HPDE6-E6E7 (cell line): ENCODE results near the gene ADSS1.

Experiments
- DNase-seq: peaks from one replicate; pipeline ENCODE4 v3.0.0; 2011; ENCODE audit warnings: missing footprints; ENCODE audit errors: extremely low spot score

ADSS1 gene

DNA sequence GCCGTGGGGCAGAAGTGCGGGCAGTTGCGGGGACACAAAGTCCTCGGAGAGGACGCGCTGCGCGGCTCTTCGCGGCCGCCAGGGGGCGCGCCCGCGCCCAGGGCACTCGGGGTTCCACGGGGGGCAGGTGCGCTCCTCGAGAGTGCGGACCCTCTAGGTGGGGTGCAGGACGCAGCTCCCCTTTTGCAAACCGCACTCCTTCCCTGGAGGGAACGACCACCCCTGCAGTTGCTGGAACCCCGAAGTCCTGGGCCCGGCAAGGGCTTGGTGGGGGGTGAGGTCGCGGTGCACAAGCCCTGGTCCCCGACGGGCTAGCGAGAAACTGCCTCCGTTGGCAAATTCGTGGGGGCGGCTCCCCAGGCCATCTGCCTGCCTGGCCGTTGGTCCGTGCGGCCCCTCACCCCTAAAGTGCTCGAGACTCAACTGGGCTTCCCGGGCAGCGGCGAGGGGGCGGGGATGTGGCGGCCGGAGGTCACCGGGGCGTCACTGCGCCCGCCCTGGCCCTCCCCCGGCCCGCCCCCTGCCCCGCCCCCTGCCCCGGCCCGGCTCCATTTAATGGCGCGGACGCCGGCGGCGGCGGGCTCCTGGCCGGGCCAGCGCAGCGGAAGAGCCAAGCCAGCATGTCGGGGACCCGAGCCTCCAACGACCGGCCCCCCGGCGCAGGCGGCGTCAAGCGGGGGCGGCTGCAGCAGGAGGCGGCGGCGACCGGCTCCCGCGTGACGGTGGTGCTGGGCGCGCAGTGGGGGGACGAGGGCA, at the start of gene ADSS1:
Gene ADSS1 (plus strand): TSS at position 579 of the 756 bp plus-strand sequence. CDS start 42 bp downstream, at position 621.
- peak; percentile 64 for DNase-seq

DNA sequence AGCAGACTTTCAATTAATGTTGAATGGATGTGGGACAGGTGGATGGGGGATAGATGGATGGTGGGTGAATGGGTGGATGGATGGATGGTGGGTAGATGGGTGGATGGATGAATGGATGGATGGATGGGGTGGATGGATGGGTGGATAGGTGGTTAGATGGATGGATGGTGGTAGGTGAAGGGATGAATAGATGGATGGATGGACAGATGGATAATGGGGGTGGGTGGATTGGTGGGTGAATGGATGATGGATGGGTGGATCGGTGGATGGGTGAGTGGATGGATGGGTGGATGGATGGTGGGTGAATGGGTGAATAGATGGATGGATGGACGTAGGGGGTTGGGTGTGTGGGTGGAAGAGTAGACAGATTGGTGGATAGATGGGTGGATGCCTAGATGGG, 48.6 kb upstream of the ADSS1 start:
- DNase-seq = no peak

DNA sequence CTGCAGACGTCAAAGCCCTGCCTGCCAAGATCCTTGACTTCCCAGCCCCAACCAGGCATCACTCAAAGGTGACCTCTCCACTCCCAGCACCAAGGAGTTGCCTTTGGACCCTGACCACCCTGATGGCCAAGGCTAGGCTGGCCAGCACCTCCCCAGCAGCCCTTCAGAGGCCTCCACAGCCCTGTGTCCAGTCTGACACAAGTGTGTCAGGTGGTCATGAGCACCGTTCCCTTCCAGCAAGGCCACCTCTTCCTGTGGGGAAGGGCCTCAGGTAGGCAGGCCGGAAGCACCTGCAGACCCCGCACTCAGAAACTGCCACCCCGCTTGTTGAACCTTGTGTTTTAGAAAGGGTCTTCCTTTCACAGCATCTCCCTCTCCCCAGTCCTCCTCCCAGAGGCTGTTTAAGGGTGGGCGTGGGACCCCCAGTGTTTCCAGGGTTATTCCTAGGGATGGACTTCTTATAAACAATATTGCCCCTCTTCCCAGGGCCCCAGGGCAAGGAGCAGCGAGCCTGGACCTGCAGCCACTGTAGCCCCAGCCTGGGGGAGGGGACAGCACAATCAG, 47.8 kb upstream of the ADSS1 start:
- DNase-seq = no peak

DNA sequence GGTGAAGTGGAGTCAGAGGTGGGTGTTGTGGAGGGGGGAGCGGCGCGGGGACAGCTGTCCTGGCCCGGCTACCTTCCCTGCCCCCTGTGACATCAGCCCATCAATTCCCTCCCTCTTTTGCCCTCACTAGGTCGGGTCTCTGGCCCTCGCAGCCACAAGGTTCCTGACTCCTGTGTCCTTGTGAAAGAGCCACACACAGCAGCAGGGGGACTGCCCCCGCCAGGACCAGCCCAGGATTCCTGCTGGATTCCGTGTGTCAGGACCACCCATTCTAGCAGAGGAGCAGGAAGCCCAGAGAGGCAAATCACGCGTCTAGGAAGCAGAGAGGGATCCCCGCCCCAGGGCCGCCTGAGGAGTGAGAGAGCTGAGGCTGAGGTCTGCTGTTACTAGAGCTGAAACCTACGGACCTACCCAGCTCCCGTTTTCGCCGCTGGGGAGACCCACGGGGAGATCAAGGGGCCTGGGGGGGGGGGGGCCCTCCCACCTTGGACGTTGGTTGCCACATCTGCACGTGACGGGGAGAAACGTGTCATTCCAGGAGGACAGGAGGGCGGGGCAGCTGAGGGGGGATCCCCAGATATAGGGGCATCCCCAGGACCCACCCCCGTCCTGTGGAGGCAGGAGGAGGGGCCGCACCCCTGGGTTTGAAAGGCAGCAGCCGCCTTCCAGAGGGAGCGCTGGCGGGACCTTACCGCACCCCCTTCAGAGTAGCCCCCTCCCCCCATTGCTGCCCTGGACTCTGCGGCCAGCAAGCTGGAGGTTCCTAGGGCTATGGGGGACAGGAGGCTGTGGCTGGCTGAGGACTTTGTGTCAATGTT, 47.1 kb upstream of the ADSS1 start:
- DNase-seq = no peak

DNA sequence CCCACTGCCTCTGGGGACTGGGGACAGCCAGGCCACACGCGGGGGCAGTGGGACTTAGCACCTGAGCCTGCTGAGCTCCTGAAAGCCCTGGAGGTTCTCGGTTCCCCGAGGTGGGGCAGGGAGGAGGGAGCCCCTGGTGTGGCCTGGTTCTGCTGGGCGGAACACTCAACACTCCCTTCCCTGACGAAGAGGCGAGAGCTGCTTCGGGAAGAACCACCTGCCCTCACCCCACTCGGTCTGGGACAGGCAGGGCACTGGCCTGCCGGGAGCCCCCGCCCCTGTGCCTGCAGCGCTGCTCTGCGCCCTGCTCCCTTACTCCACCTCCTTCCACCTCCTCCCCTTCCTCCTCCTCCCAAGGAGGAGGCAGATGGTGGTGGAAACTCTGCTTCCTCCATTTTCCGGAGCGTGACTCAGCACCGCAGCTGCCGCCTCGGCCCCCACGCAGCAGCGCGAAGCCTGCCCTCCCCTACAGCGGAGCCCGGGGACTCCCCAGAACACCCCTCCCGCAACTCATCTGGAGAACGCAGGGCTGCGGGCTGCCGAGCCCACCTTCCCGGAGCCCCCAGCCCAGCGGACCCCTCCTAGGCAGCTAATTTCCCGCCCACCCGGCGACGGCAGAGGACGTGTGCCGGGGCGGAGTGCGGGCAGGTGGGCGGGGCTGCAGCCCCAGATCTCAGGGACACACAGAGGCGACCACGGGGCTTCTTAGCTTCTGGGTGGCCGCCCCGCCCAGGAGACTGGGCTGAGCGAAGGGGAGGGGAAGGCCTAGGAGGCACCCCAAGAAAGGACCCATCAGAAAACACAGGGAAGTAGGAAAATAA, 46.3 kb upstream of the ADSS1 start:
- DNase-seq = peak; percentile 42

DNA sequence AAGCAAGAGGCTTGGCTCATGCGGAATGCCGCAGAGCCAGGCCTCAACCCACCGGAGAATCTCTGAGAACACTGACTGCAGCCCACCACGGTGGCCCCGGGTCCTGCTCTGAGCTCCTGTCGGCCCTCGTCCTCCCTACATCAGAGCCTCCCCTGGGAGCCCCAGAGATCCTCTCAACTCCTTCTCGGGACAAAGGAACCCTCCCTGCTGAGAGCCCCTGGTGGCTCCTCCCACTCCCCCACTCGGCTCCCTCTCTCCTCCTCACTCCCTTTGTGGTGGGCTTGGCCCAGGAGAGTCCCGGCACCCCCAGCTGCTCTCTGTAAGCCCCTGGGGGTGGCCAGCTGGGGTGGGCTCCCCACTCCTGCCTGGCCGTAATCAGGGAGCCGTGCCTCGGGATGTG, 45.7 kb upstream of the ADSS1 start:
- DNase-seq = no peak

DNA sequence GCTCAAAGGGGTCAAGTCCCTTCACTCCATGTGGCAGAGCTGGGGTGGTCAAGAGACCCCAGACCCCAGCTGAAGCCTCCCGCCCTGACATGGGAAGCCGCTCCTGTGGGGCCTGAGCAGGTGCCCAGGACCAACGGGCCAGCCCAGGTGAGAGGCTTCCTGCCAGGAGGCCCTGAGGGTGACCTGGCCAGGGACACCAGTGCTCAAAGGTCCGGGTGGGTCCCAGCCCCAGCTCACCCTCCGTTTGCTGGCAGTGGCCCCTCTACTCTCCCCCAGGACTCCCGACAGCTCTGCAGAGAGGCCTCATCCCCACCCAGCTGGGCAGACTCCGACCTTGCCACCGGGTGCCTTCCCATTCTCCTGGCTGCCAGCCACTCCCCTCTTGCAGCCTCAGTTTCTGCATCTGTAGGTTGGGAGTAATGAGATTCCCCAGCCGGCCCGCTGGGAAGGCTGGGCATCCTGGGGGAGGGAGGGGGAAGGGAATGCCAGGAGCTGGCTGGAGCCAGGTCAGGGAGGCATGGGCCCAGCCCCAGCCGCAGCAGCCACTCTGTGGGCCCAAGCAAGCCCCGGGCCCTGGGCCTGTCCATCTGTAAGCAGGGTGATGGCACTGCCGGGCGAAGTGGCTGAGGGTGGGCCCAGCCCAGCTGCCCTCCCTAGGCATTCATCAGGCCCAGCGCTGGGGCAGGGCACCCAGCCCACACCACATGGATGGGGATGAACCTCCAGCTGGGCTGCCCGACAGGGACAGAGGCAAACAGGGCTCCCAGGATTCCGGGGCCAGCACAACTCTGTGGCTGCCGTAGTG, 44.9 kb upstream of the ADSS1 start:
- DNase-seq = no peak

DNA sequence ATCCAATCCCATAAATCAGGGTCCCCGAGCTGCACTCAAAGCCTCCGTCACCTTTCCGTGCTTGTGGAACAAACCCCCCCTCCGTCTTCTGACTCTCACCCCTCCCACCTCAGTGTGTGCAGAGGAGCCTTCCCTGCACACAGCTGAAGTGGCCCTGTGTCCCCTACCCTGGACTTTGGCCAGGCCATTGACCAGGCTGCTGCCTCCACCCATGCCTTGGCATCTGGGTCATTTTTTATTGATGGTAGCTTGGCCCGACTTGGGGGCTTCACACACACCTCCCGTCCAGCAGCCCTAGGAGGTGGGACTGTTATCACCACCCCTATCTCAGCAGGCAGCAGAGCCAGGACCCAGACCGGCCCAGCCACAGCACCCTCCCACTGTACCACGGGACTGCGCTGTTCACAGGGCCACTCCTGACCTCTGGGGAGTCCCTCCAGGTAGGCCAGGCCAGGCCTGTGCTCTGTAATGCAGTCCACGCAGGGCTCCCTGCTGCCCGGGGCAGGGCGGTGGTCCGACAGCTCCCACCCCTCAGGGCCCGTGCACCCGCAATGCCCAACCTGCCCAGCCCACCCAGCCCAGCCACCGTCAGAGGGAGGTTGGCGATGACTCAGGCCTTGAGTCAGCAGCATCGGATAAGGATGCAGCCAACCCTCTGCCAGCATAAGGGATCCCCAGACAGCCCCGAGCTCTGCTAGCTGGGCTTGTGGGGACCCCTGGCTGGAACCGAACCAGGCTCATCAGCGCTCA, 43.8 kb upstream of the ADSS1 start:
- DNase-seq = peak; percentile 93

DNA sequence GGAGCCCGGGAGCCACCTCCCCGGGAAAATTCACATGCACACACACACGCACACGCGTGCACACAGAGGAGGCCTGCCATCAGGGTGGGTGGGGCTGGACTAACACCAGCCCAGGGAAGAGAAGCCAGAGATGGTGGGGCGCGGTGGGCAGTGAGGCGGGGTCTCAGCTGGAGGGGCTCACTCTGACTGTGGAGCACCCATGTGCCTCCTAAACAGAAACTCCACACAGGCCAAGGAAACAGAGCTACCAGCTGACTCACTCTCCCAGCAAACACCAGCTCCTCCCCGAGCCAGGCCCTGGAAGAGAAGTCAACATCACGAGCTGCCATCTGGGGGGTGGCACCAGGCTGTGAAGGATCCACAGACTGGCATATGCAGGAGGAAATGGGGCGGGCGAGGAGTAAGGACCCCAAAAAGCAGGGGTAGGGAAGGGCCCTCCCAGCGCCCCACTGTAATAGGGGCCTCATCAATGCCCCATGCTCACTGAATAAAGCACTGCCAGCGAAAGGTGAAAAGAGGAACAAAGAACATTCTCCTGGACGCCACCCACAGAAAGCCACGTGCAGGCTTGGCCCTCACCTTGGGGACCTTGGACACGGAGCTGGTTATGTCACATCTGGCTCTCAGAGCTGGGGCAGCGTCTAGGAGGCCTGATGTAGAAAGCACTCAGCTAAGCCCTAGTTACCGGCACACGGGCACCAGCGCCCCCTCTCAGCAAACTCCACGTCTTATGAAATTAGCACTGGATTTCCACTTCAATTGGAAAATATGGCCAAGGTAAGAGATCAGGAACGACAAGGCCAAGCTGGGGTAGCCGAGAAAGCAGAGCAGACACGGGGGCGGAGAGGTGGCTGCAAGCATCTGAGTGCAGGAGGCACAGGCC, 43.0 kb upstream of the ADSS1 start:
- peak; percentile 86 for DNase-seq

DNA sequence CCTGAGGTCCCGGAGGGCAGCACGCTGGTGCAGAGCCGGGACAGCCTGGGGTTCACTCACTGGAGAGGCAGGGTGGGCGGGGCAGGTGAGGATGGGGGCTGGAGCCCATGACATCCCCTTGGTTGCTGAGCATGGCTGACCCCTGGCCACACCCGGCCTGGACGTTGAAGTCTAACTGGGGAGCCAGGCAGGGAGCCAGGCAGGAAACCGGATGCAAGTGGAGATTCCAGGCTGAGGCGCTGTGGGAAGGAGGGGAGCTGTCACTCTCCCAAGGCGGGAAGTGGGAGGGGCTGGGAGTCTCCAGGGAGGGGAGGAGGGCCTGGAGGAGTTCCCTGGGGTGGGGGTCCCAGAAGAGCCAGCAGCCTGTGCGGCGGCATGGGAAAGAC, 42.3 kb upstream of the ADSS1 start:
- peak; percentile 56 for DNase-seq

DNA sequence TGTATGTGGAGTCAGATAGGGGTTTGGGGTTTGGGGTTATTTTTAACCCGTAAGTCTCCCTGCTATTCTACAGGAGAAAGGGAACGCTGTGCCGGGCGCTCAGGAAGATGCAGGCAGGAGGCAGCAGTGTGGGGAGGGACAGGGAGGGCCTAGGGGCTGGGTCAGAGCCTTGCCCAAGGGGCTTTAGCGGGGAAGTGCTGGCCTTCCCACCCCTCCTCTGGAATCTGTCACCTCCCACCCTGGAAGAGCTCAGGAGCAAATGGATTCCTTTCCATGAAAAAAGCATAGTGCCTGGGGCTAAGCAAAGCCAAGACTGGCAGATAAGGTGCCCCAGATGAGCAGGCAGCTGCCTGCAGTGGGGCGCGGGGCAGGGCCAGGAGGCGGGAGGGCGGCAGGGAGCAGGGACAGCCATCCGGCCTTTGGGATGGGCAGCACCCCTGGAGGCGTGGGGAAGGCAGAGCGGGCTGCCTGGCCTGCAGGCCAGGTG, 41.9 kb upstream of the ADSS1 start:
- no peak for DNase-seq

DNA sequence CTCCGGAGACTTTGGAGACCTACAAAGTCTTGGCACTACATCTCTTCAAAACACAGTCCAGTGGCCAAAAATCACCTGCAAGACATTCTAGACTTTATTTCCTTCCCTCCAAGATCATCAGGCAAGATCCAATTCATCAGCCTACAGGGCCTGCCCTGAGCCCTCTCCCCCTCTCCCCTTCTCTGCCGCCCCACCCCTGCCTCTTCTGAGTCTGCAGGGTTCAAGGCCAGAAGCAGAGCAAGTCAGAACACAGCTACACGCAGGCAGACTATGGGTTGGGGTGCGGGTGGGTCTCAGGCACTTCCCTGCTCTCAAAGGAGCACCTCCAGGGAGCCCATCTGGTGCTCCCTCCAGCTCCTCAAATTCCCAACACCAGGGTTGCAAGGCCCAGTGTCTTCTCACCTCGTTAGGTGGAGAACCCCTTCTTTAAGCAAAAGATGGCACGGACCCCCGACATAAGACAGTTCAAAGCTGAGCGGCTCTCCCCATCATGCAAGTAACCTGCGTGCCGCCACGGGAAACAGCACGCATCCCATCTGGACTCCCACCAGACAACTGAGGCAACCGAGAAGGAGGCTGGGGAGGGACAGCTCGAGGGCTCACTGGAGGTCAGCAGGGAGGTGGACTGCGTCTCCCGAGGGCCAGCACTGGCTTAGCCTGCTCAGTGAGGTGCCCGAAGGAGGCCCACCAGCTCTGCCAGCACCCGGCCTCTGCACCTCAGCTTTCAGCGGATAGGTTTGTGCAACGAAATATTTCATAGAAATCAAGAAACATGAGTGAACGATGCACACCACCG, 40.2 kb upstream of the ADSS1 start:
- no peak for DNase-seq

DNA sequence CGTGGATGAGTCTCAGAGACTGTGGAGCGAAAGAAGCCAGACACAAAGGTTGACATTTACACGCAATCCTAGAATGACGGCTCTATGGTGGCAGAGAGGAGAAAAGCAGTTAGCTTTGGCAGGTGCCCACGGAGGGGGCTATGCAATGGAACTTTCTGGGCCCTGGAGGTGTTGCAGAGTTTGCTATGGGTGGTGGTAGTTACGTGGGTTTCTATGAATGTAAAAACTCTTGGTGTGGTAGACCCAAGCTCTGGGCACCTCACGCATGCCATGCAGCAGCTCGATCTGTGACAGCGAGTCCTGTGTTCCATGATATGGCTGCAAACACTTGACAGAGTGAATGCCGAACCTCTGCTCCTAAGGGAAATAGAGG, 39.6 kb upstream of the ADSS1 start:
- DNase-seq = no peak

DNA sequence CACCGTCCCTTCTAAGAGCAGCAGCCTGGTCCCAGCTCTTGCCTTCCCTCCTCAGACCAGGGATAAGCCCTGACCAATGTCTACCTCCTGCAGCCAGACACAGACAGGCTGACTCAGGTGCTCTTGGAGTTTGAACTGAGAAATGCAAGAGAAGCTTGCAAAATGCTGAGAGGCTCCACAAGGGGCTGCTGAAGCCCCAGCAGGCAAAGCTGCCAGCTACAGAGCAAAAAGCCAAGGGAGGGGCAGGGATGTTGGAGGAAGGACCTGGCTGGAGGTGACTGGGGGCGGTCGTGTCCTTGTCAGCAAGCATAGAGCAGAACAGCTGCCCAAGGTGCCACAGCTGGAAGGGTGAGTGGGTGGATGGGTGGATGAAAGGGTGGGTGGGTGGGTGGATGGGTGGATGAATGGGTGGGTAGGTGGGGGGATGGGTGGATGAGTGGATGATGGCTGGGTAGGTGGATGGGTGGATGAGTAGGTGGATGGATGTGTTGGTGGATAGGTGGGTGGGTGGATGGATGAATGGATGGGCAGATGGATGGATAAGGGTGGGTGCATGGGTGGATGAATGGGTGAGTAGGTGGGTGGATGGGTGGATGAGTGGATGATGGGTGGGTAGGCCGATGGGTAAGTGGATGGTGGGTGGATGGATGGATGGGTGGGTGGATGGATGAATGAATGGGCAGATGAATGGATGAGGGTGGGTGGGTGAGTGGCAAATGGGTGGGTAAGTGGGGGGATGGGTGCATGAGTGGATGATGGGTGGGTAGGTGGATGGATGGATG, 38.6 kb upstream of the ADSS1 start:
- DNase-seq = no peak

DNA sequence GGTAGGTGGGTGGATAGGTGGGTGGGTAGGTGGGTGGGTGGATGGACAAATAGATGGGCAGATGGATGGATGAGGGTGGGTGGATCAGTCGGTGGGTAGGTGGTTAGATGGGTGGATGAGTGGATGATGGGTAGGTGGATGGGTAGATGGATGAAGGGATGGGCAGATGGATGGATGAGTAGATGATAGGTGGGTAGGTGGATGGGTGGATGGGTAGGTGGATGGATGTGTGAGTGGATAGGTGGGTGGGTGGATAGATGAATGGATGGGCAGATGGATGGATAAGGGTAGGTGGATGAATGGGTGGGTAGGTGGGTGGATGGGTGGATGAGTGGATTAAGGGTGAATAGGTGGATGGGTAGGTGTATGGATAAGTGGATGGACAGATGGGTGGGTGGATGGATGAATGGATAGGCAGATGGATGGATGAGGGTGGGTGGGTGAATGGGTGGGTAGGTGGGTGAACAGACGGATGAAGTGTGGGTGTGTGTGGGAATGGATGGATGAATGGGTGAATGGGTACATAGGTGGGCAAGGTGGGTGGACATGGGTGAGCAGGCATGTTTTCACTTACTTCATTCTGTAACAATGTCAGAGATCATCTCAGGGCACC, 37.9 kb upstream of the ADSS1 start:
- DNase-seq = no peak

DNA sequence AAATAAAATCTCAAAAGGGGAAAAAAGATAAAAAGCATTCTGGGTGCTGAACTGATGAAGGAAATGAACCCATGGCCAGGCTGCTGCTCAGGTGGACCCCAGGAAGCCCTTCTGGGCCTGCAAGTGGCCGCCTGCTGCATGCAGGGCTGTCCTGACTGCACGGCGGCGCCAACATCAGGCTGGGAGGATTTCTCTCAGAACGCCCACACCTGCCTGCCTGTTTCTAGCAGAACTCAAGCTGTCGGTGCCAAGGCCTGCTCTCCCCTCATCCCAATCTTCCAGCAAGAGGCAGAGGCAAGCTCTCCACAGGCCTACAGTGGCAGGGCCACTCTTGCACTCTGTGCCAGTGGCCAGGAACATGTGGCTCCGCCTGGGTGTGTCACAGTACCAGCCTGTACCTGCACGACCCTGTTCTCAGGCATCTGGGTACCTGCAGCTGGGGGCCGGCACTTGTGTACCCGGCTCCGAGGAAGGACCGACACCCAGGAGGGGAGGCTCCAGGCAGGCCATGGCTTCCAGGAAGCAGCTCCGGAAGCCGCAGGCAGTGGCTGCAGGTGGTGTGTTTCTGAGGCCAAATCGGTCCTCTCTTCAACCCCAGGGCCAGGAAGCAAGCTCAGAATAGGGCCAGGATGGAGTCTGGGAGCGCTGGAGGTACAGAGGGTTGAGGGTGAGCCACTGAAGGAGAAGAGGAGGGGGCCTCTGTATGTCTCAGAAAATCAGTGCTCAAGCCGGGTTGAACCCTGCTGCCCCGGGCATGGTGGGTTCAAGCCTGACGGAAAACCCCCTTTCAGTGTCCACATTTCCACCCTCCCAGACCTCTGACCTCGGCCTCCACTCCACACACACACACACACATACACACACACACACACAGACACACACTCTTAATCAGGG, 37.2 kb upstream of the ADSS1 start:
- no peak for DNase-seq
